Ovary (tissue), 3 donors: ENCODE measurements around the gene ARID5A.

Experiments used
- CTCF ChIP-seq, 3 donors: fragments of 450-650 bp in 2 of 3; fragments of 200-600 bp in 1 of 3; IDR thresholded peaks; one replicate each; pipeline versions ENCODE4 v1.5.1 to v1.8.0; 2016 to 2022; ENCODE audit warnings: antibody characterized with exemption in 3 of 3, mild to moderate bottlenecking in 1 of 3
- EP300 ChIP-seq: sonication (generic); formaldehyde crosslinking; IDR thresholded peaks from one replicate; pipeline ENCODE4 v1.6.1; 2017; ENCODE audit warnings: antibody characterized with exemption
- POLR2A ChIP-seq: fragments of 450-650 bp; IDR thresholded peaks from one replicate; pipeline ENCODE4 v1.6.1; 2017; ENCODE audit warnings: antibody characterized with exemption, mild to moderate bottlenecking, moderate library complexity
- donor health status: DM: no; HTN: no; CAD: no.

- TF ChIP-seq POLR2A: no peak
- TF ChIP-seq CTCF (IDR thresholded peaks at IDR 0.05): no peak
- TF ChIP-seq EP300: no peak
Observed at GRCh38 chr2:96520231-96520630, 16.3 kb upstream of the ARID5A start.
